Astrocyte of the spinal cord (primary cell): Measurements from ENCODE around the gene ANO10.

Experiments used
- DNase-seq: peaks from one replicate; pipeline ENCODE4 v3.0.0; 2011; ENCODE audit warnings: low read depth, low spot score
- H3K4me3 ChIP-seq: 2 replicates; pipeline ENCODE4 v1.5.1; 2011; ENCODE audit warnings: low read depth, mild to moderate bottlenecking, low read length, moderate library complexity
- CTCF ChIP-seq: IDR thresholded peaks from 2 replicates; pipeline ENCODE4 v1.5.1; 2012; ENCODE audit warnings: low read depth, mild to moderate bottlenecking, low read length, inconsistent platforms
- in situ Hi-C: cut with HindIII; loops from 2 replicates; pipeline ENCODE4 v1.10.0; 2017; ENCODE audit warnings: low sequenced_read_pairs

Gene ANO10

DNA sequence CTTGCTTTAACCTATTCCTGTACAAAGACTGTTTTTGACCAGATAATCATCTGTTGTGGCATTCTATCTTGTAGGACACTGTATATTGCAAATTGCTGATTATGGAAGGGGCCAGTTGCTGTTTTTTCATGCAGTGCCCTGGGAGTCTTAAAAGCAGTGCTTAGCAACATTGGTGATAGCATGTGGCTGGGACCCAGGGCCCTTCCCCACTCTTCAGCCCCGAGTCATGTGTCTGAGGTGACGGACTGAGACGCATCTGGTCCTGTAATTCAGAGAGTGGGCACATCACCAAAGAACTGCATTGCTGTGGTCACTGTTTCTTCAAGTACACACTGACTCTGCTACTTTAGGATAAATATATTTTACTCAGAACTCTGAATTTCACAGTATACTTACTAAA lies 272.1 kb downstream of the ANO10 start:
- peak; percentile 56 for DNase-seq
- in situ Hi-C loops, result no loop called here
- TF ChIP-seq CTCF, result no peak
- no peak overlapping the region for H3K4me3 ChIP-seq

- in situ Hi-C loops, result no loop called here
- H3K4me3 ChIP-seq, result no peak overlapping the region
- no peak for DNase-seq
- TF ChIP-seq CTCF, result no peak
These were observed 272.8 kb downstream of the ANO10 start for GRCh38 chr3:43348852-43349574.

GRCh38 chr3:43348350-43348749 lies 273.5 kb downstream of the ANO10 start:
- in situ Hi-C loops, result no loop called here
- no peak overlapping the region for H3K4me3 ChIP-seq
- TF ChIP-seq CTCF, result no peak
- no peak for DNase-seq

DNA sequence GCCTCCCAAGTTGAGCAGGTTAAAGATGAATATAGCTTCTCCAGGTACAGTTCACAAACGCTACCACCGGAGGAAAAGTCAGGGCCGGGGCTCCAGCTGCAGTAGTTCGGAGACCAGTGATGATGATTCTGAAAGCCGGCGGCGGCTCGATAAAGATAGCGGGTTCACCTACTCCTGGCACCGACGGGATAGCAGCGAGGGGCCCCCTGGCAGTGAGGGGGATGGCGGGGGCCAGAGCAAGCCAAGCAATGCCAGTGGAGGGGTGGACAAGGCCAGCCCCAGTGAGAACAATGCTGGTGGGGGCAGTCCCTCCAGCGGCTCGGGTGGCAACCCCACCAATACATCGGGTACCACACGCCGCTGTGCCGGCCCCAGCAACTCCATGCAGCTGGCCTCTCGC lies 274.0 kb downstream of the ANO10 start:
- in situ Hi-C loops, result no loop called here
- no peak for DNase-seq
- no peak overlapping the region for H3K4me3 ChIP-seq
- TF ChIP-seq CTCF, result no peak

DNA sequence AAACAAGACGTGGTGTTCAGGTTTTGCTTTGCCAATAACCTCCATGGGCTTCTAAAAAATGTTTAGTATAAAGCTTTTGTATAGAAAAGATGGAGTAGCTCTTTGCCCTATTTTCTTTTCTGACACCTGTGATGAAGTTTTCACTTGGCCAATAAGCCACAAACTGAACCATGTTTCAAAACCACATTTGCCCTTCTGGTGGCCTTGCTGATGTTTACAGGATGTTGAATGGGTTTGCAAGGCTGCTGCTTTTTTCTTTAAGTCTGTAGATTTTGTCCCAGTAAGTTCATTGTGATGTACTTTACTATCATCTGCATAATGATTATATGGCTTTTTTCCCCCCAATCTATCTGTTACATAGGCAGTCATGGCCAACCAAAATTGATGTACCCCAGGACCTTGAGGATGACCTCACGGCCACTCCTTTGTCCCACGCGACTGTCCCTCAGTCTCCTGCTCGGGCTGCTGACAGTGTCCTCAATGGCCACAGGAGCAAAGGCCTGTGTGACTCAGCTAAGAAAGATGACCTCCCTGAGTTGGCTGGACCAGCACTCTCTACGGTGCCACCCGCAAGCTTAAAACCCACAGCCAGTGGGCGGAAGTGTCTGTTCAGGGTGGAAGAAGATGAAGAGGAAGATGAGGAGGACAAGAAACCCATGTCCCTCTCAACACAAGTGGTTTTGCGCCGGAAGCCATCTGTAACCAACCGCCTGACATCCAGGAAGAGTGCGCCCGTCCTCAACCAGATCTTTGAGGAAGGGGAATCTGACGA lies 274.6 kb downstream of the ANO10 start:
- peak; percentile 38 for DNase-seq
- no peak overlapping the region for H3K4me3 ChIP-seq
- no peak for TF ChIP-seq CTCF
- in situ Hi-C loops, result no loop called here

GRCh38 chr3:43345877-43346276 lies 275.9 kb downstream of the ANO10 start:
- no peak for TF ChIP-seq CTCF
- in situ Hi-C loops, result no loop called here
- peak; percentile 67 for DNase-seq
- H3K4me3 ChIP-seq, result no peak overlapping the region
